Right kidney (tissue), 1 donor: Measurements from ENCODE around the gene MAP4K5.

Experiments used
- DNase-seq: peaks from one replicate; pipeline ENCODE4 v3.0.0-alpha.2; 2016

MAP4K5 gene

DNA sequence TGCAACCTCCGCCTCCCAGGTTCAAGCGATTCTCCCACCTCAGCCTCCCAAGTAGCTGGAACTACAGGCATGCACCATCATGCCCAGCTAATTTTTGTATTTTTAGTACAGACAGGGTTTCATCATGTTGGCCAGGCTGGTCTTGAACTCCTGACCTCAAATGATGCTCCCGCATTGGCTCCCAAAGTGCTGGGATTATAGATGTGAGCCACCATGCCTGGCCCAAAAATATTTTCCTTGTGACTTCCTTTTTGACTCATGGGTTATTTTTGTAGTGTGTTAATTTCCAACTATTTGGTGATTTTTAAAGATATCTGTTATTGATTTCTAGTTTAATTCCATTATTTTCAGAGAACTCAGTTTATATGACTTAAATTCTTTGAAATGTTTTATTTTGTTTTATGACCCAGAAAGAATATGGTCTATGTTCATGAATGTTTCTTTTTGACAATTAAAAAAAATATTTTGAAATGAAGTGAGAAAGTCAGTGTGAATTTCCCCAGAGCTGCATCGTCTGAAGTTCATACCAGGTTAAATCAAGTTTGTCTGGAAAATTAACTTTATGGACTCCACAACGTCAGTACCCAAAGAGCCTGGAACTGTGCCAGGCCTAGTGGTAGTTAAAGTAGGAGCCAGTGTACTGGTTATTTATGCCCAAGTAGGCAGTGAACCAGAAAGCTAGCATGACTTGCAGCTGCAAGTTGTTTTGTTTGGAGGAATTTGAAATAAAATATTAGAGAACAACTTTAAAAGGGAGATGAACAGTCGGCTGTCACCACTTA, 132.9 kb downstream of the MAP4K5 start:
- DNase-seq, result no peak

DNA sequence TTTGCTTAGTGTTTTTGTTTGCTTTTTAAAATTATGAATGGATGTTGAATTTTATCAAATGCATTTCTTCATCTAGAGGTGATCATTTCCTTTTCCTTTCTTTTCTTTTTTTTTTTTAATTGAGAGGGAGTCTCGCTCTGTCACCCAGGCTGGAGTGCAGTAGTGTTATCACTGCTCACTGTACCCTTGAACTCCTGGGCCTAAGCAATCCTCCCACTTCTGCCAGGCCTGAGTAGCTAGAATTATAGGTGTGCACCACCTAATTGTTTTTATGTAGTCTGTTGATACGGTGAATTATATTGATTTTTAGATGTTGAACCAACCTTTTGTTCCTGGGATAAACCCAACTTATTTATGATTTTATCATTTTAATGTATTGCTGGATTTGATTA, 134.2 kb downstream of the MAP4K5 start:
- no peak for DNase-seq

DNA sequence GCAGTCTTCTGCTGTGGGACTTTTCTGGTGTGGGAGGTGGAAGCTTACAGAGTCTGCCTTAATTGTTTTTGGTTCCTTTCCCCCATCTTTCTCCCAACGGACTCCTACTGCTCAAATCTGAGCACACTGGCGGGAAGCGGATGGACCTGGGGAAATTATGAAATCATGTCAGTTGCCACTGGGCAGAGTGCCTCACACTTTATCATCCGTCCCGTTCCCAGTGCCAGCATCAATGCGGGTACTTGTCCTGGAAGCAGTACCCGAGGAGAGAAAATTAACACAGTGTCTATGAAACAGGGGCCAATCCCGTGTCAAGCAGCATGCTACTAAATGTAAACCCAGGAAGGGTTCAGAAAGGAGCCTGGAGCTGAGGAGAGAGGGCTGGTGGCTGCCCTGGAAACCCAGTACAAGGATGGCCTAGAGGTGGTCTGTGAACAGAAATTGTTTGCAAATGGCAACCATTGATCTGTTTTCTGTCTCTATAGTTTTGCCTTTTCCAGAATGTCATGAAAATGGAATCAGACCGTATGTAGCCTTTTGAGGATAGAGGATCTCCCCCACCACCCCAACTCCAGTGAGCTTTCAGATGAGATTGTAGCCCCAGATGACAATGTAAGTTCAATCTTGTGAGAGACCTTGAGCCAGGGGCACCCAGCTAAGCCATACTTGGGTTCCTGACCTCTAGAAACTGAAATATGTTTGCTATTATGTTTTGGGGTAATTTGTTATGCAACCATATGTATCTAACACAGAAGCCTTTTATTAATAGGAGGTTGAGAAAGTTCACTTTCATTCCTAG, 134.8 kb downstream of the MAP4K5 start:
- DNase-seq, result no peak

DNA sequence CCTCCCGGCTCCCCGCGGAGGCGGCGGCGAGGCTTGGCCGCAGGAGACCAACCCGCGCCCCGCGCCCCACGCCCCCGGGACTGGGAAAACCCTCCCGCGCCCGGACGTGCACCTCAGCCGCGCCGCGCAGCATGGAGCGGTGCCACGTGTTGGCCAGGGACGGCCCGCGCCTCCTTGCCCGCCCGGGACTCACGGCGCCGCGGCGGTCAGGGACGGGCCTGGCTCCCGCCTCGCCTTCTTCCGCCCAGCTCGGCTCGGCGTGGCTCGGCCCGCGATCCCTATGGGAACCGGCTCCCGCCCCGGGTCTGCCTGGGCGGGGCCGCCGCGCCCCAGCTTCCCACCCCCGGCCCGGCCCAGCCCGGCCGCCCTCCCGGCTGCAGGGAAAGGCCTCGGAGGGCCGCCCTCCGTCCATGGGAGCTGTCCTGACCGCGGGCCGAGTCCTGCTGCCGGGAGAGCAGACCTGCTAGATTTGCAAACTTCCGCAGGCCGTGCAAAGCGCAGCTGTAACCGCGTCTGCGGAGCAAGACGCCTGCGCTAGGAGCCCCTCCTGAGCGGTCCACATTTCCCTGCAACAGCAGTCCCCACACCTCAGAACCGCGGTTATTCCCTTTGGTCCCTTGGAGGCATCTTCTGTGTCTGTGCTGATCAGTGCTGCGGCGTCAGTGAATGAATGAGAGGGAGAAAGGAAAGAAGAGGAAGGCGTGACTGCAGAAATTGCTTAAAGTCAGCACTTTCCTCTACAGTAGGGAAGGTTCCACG, 135.6 kb downstream of the MAP4K5 start, which contains the start of gene CDKL1:
Gene CDKL1, minus strand, starts transcription at position 251 of the 759 bp plus-strand sequence. CDS start 1,013 bp downstream, outside the sequence.
- peak; percentile 87 for DNase-seq

DNA sequence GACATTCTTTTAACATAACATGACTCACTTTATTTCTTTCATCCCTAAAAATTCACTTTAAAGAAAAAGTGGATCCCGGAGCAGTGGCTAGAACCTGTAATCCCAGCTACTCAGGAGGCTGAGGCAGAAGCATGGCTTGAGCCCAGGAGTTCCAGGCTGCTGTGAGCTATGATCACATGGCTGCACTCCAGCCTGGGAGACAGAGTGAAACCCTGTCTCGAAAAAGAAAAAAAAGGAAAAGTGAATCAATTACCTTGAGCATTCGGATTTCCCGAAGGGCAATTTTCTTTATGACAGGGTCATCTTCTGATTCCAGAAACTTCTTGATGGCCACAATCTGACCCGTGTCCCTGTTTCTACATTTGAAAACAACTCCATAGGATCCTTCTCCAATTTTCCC, 136.9 kb downstream of the MAP4K5 start:
- DNase-seq, result no peak

DNA sequence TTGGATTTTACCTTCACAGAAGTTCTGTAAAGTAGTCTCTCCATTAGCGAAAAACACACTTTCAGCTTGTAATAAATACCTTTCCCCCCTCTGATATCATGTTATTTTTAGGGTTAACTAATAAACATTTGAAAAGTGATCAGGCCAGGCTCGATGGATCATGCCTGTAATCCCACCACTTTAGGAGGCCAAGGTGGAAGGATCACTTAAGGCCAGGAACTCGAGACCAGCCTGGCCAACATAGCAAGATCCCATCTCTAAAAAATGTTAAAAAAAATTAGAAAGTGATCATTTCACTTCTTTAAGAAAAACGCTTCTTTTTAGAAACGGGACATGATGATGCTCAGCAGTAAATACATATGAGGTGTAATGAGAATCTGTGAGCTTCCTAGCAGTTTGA, 137.7 kb downstream of the MAP4K5 start:
- DNase-seq, result no peak

DNA sequence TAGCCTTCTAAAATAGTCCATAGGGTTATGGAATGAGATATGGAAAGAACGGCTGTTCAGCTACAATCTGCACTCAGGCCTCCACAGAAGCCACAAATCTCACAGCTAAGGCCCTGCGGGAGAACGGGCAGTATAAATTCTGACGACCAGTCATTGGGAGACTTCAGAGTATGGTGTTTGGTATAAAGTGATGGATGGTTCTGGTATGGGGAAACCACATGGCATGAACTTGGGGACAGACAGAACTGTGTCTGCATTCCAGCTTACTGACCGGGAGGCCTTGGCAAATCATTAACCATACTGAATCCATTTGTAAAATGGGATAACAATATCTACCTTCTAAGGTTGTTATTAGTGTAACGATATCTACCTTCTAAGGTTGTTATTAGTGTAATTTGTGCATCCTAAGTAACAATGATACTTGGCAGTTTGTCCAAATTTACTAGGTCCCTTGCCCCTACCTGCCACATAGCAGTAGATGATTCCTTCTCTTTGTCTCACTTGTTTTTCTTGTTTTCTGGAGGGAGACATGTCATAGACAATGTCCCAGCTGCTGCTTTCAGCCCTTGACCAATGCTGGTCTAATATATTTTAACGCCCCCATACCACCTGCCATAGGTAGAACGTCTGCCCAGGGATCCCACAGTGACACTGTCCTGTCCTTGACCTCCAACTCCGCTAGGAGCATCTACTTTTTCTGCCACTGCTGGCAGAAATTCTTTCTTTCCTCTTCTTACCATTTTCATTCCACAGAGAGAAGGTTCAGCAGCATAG, 142.5 kb downstream of the MAP4K5 start:
- DNase-seq, result no peak

DNA sequence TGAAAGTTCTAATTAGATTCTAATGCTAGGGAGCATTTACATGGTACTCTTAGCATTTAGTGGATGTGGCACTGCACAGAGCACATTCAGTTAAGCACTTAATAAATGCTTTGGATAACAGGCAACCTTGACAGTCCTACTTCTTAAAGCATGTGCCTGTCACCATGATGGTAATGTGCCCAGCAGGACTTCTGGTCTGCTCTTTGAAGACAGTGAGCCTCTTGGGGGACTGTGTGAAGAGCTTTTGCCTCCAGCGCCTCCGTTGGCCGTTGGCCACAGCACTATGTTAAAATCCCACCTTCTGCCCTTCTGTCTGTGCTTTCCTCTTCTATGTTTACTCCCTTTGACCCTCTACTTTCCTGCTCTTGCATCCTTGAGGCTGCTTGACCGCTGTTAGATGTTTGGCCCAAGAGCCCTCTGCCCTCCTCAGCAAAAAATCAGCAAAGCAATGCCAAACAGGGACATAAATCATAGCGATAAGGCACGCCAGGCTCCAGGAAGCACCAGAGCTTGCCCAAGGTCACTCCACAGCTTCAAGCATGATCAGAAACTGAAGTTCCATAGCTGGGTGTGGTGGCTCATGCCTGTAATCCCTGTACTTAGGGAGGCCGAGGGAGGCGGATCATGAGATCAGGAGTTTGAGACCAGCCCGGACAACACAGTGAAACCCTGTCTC, 144.0 kb downstream of the MAP4K5 start:
- DNase-seq, result peak; percentile 37

DNA sequence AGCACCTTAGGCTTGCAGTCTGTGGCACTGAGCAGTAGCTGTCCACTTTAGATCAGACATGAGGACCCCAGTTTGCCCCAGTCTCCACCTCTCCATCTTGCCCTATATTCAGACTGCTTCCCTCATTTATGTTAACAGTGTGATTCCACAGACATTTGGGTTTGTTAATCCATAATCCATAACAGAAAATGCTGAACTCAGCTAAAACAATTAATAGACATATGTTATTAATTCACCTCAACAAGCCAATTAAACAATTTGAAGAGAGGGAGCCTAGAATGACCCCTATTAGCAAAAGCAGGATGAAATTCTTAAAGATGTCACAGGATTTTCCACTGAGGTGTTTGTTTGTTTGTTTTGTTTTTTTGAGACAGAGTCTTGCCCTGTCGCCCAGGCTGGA, 144.8 kb downstream of the MAP4K5 start:
- no peak for DNase-seq

DNA sequence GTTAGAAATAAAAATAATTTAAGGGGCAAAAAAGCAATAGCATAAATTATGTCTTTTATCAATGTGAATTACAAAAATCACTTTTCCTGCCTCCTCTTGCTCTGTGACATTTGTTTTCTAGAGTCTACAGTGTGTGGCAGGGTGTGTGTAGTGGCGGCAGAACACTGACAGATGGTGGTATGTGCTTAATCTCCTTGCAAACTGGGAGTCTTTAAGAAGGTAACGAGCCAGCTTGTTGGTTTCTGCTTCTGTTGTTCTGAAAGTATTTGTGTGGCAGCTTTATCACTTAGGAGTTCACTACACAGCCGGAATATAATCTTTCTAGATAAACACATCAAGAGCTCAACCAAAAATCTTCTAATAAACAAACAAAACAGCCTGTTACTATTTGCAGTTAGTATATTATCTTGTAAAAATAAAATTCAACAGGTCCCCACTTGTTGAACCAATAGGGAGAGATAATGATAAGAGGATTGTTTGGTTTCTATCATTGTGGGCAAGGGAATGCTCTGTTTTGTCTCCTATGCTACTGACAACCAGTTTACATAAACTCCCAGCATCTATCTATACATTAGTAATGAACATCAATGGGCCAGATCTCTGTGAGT, 148.6 kb downstream of the MAP4K5 start:
- no peak for DNase-seq

DNA sequence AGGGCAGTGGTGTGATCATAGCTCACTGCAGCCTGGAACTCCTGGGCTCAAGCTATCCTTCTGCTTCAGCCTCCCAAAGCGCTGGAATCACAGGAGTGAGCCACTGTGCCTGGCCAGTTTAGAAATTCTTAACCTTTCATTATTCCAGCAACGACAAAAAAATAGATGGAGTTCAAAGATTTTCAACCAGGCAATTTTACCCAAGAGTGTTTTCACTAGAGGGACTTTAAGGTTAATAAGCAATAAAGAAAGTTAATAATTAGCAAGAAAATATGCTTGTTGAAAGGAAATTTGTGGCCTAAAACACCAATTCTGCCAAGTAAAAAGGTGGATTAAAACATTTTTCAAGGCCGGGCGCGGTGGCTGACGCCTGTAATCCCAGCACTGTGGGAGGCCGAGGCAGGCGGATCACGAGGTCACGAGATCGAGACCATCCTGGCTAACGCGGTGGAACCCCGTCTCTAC, 150.5 kb downstream of the MAP4K5 start:
- DNase-seq, result peak; percentile 45

DNA sequence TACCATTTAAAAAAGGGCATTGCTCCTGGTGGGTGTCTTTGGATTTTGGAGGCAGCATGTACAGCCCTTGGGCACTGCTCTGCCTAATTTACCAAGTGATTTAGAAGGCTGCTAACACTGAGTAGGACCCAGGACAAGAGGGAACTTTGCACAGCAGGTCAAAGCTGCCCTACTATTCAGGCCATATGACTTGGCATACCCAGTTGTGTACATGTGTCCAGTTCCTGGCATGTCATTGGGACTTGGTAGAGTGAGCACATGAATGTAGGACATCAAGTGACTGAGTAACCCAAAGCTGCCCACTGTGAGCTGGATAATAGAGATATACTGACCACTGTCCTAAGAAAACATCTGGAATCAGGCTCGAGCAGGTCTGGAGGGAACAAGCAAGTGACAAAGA, 151.4 kb downstream of the MAP4K5 start:
- no peak for DNase-seq

DNA sequence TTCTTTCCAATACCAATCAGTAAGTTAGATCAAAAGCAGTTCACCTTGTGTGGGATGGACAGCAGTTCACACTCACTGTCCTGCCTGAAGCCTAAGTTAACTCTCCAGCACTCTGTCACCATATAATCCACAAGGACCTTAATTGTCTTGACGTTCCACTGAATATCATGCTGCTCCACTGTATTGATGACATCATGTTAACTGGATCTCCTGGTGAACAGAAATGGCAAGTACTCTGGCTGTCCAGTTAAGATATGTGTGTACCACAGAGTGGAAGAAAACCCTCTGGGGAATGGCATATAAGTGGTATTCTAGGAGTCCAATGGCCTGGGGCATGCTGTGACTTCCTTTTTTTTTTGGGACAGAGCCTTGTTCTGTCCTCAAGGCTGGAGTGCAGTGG, 151.9 kb downstream of the MAP4K5 start:
- no peak for DNase-seq

DNA sequence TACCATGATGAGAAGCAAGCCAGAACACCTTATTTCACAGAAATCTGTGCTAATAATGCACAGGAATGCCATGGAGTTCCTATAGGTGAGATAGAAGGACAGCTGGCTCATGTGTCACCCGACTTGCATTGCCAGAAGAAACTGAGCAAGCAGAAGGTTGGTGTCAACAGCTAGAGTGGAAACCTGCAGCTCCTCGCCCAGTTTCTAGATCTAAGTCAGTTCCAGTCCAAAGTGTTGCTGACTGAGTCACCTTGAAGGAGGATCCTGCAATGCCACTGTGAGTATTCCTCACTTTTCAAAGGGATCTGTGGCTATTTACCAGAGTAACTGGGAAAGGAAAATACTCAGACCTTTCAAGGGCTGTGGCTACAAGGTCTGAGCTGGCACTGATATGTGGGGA, 152.8 kb downstream of the MAP4K5 start:
- DNase-seq, result no peak

DNA sequence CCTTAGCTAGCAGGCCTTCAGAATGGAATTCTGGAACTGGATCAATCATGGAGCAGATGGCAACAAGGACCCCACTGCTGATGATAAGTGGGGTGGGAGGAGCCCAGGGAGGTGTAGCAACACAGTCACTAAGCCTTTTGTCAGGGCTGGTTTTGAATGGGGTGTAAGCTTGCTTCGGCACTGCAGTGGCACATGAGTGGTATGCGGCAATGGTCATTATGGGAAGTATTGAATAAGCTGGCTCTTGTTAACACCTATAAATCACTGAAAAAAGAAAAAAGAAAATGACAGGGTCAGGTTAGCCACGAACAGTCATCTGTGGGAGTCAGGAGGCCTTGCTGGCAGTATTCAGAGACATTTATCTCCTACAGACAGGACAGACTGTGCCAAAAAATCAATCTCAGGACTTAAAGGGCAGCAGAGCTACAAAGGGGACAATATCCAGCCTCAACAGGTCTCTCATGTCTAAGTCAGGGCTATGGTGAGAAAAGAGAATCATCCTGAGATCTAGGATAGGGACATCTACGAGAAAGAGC, 154.8 kb downstream of the MAP4K5 start:
- no peak for DNase-seq

DNA sequence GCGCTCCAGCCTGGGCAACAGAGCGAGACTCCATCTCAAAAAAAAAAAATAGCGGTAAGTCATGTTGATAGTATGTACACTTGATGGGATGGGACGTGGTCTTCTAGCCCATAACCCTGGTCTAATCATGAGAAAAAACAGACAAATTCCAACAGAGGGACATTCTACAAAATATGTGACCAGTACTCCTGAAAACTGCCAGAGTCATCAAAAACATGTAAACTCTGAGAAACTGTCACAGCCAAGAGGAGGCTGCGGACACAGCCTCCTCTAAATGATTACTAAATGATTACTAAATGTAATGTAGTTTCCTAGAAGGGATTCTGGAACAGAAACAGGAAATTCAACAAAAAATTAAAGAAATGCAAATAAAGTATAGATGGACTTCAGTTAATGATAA, 156.6 kb downstream of the MAP4K5 start:
- DNase-seq, result no peak

DNA sequence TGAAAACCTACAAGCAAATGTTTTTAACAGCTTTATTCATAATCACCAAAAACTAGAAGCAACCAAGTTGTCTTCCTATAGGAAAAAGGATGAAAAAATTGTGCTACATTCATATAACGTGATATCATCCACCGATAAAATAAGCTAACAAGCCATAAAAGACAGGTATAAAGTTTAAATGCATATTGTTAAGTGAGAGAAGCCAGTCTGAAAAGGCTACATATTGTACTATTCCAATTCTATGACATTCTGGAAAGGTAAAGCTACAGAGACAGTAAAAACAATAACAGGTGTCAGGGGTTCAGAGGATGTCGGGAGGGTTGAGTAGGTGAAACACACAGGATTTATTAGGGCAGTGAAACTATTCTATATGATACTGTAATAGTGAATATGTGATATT, 158.4 kb downstream of the MAP4K5 start:
- no peak for DNase-seq

DNA sequence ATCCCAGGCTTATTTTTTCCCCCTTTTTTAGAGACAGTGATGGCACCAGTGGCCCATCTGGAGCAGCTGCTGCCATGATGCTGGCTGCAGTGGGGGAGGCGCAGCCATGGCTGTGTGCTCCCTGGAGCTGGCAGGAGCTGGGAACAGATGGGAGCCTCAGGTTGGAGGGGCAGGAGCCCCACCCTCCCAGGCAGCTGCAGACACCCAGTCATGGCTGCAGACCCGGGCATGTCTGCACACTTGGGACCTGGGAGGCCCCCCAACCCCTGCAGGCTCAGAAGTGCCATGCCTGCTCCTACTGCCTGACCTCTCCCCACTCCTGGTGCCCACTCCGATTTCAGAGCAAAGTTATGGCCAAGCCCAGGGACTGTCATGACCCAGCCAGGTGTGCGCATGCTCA, 160.8 kb downstream of the MAP4K5 start:
- DNase-seq, result no peak
